ENCODE data around the gene ZMYM4. TPM values are rescaled to one million over a fixed set of nuclear protein-coding genes. Genes with fewer than 3 reads are reported as not detected.
"Not testable (repeated sequence)": the region's sequence is repeated elsewhere in the genome, so short reads cannot be mapped to it uniquely, and the experiment has no call there.

Gene ZMYM4
- total RNA-seq (2014; rRNA removed; shearing (Covaris generic)) = 20.4 and 24.5 TPM in 2 replicates

- peak; percentile 98 for DNase-seq (ENCODE audit: low read depth)
Measured at GRCh38 chr1:35268282-35269200, at the start of gene ZMYM4. ZMYM4 (plus strand) TSS chr1:35268709; CDS start chr1:35269047, 338 bp downstream.

- DNase-seq (ENCODE audit: low read depth) = peak; percentile 17
Measured at GRCh38 chr1:35220976-35221375, 47.5 kb upstream of the ZMYM4 start.

GRCh38 chr1:35222322-35223083 lies 46.0 kb upstream of the ZMYM4 start:
- DNase-seq (ENCODE audit: low read depth) = no peak

- no peak for DNase-seq (ENCODE audit: low read depth)
Measured at GRCh38 chr1:35223084-35223630, 45.4 kb upstream of the ZMYM4 start.

- DNase-seq (ENCODE audit: low read depth) = no peak
Measured at GRCh38 chr1:35226546-35226945, 42.0 kb upstream of the ZMYM4 start.

GRCh38 chr1:35229587-35230360 lies 38.7 kb upstream of the ZMYM4 start:
- no peak for DNase-seq (ENCODE audit: low read depth)

GRCh38 chr1:35231287-35231686 lies 37.2 kb upstream of the ZMYM4 start:
- DNase-seq (ENCODE audit: low read depth) = no peak

- not testable (repeated sequence) for DNase-seq (ENCODE audit: low read depth)
Measured at GRCh38 chr1:35236772-35237171, 31.7 kb upstream of the ZMYM4 start.

- DNase-seq (ENCODE audit: low read depth) = no peak
Measured at GRCh38 chr1:35243691-35244090, 24.8 kb upstream of the ZMYM4 start.

GRCh38 chr1:35247256-35247655 lies 21.3 kb upstream of the ZMYM4 start:
- DNase-seq (ENCODE audit: low read depth) = no peak

- DNase-seq (ENCODE audit: low read depth) = no peak
Measured at GRCh38 chr1:35253941-35254340, 14.6 kb upstream of the ZMYM4 start.

GRCh38 chr1:35255276-35255675 lies 13.2 kb upstream of the ZMYM4 start:
- no peak for DNase-seq (ENCODE audit: low read depth)

GRCh38 chr1:35259561-35259960 lies 8.9 kb upstream of the ZMYM4 start:
- no peak for DNase-seq (ENCODE audit: low read depth)

- DNase-seq (ENCODE audit: low read depth) = no peak
Measured at GRCh38 chr1:35261412-35262120, 6.9 kb upstream of the ZMYM4 start.

- no peak for DNase-seq (ENCODE audit: low read depth)
Measured at GRCh38 chr1:35264035-35264434, 4.5 kb upstream of the ZMYM4 start.

- DNase-seq (ENCODE audit: low read depth) = peak; percentile 62
Measured at GRCh38 chr1:35264871-35265270, 3.6 kb upstream of the ZMYM4 start.

GRCh38 chr1:35266306-35266705 lies 2.2 kb upstream of the ZMYM4 start:
- DNase-seq (ENCODE audit: low read depth) = no peak

- no peak for DNase-seq (ENCODE audit: low read depth)
Measured at GRCh38 chr1:35269201-35269988, 886 bp downstream of the ZMYM4 start.

GRCh38 chr1:35269989-35270289 lies 1.4 kb downstream of the ZMYM4 start:
- DNase-seq (ENCODE audit: low read depth) = no peak

- DNase-seq (ENCODE audit: low read depth) = no peak
Measured at GRCh38 chr1:35270836-35271235, 2.3 kb downstream of the ZMYM4 start.

All from Daoy (cell line).